ENCODE results near the gene CCZ1. TPM values are rescaled to one million over a fixed set of nuclear protein-coding genes. Genes with fewer than 3 reads are reported as not detected.
"Not testable (repeated sequence)": the region's sequence is repeated elsewhere in the genome, so short reads cannot be mapped to it uniquely, and the experiment has no call there.

Gene CCZ1
- total RNA-seq, 1 experiment from 2014 or later = 135 TPM

- not testable (repeated sequence) for H3K27me3 ChIP-seq (replicated peaks; ENCODE audit: insufficient read depth, low read depth, low read length, poor library complexity)
Observed at GRCh38 chr7:5934945-5935450, 36.5 kb downstream of the CCZ1 start.

GRCh38 chr7:5963205-5963604 is 64.7 kb downstream of the CCZ1 start:
- BruUV-seq (replicated peaks); DNase-seq (ENCODE audit: low spot score); intact Hi-C loops (cut with micrococcal nuclease; ENCODE audit: unreplicated experiment); H3K27ac ChIP-seq (ENCODE audit: low read depth, low read length, poor library complexity, severe bottlenecking); H3K4me3 ChIP-seq (ENCODE audit: low read depth, low read length, poor library complexity, severe bottlenecking); CTCF ChIA-PET; H3K9me3 ChIP-seq (ENCODE audit: low read depth, low read length, poor library complexity, severe bottlenecking); H3K27me3 ChIP-seq (replicated peaks; ENCODE audit: insufficient read depth, low read depth, low read length, poor library complexity); POLR2A ChIA-PET (ENCODE audit: low non-redundant PET); H3K36me3 ChIP-seq (ENCODE audit: insufficient read depth, low read length, poor library complexity, severe bottlenecking); H3K4me1 ChIP-seq (ENCODE audit: insufficient read depth, low read length, poor library complexity, severe bottlenecking): not testable (repeated sequence)

More at GRCh38 chr7:5934945-5935450, 36.5 kb downstream of the CCZ1 start:
- H3K4me1 ChIP-seq (ENCODE audit: insufficient read depth, low read length, poor library complexity, severe bottlenecking); H3K4me3 ChIP-seq (ENCODE audit: low read depth, low read length, poor library complexity, severe bottlenecking); intact Hi-C loops (cut with micrococcal nuclease; ENCODE audit: unreplicated experiment); H3K36me3 ChIP-seq (ENCODE audit: insufficient read depth, low read length, poor library complexity, severe bottlenecking); CTCF ChIA-PET; H3K9me3 ChIP-seq (ENCODE audit: low read depth, low read length, poor library complexity, severe bottlenecking); POLR2A ChIA-PET (ENCODE audit: low non-redundant PET); BruUV-seq (replicated peaks); DNase-seq (ENCODE audit: low spot score); H3K27ac ChIP-seq (ENCODE audit: low read depth, low read length, poor library complexity, severe bottlenecking): not testable (repeated sequence)

DNA sequence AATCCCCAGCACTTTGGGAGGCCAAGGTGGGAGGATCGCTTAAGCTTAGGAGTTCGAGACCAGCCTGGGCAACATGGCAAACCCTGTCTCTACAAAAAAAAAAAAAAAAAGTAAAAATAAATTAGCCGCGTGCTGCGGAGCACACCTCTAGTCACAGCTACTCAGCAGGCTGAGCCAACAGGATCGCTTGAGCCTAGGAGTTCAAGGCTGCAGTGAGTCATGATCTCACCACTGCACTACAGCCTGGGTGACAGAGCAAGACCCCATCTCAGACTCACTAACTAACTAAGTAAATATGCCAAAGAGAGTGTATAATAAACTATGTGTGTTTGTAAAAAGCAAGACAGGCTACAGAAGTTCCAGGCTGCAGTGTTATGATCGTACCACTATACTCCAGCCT is 65.3 kb downstream of the CCZ1 start:
- CTCF ChIA-PET; H3K36me3 ChIP-seq (ENCODE audit: insufficient read depth, low read length, poor library complexity, severe bottlenecking); H3K4me1 ChIP-seq (ENCODE audit: insufficient read depth, low read length, poor library complexity, severe bottlenecking); H3K27me3 ChIP-seq (replicated peaks; ENCODE audit: insufficient read depth, low read depth, low read length, poor library complexity); intact Hi-C loops (cut with micrococcal nuclease; ENCODE audit: unreplicated experiment); BruUV-seq (replicated peaks); POLR2A ChIA-PET (ENCODE audit: low non-redundant PET); H3K4me3 ChIP-seq (ENCODE audit: low read depth, low read length, poor library complexity, severe bottlenecking); H3K9me3 ChIP-seq (ENCODE audit: low read depth, low read length, poor library complexity, severe bottlenecking); H3K27ac ChIP-seq (ENCODE audit: low read depth, low read length, poor library complexity, severe bottlenecking); DNase-seq (ENCODE audit: low spot score): not testable (repeated sequence)

- H3K36me3 ChIP-seq (ENCODE audit: insufficient read depth, low read length, poor library complexity, severe bottlenecking); H3K4me3 ChIP-seq (ENCODE audit: low read depth, low read length, poor library complexity, severe bottlenecking); H3K9me3 ChIP-seq (ENCODE audit: low read depth, low read length, poor library complexity, severe bottlenecking); DNase-seq (ENCODE audit: low spot score); H3K27ac ChIP-seq (ENCODE audit: low read depth, low read length, poor library complexity, severe bottlenecking); H3K27me3 ChIP-seq (replicated peaks; ENCODE audit: insufficient read depth, low read depth, low read length, poor library complexity); POLR2A ChIA-PET (ENCODE audit: low non-redundant PET); BruUV-seq (replicated peaks); H3K4me1 ChIP-seq (ENCODE audit: insufficient read depth, low read length, poor library complexity, severe bottlenecking); CTCF ChIA-PET; intact Hi-C loops (cut with micrococcal nuclease; ENCODE audit: unreplicated experiment): not testable (repeated sequence)
Observed at GRCh38 chr7:5970347-5970911, 71.9 kb downstream of the CCZ1 start, which contains the start of gene RSPH10B. Gene RSPH10B, minus strand, starts transcription at chr7:5970689. Its CDS starts 3,573 bp downstream, at chr7:5967116.

- H3K27ac ChIP-seq (ENCODE audit: low read depth, low read length, poor library complexity, severe bottlenecking); BruUV-seq (replicated peaks); H3K9me3 ChIP-seq (ENCODE audit: low read depth, low read length, poor library complexity, severe bottlenecking); H3K27me3 ChIP-seq (replicated peaks; ENCODE audit: insufficient read depth, low read depth, low read length, poor library complexity); DNase-seq (ENCODE audit: low spot score); H3K4me1 ChIP-seq (ENCODE audit: insufficient read depth, low read length, poor library complexity, severe bottlenecking); POLR2A ChIA-PET (ENCODE audit: low non-redundant PET); H3K4me3 ChIP-seq (ENCODE audit: low read depth, low read length, poor library complexity, severe bottlenecking); intact Hi-C loops (cut with micrococcal nuclease; ENCODE audit: unreplicated experiment); H3K36me3 ChIP-seq (ENCODE audit: insufficient read depth, low read length, poor library complexity, severe bottlenecking); CTCF ChIA-PET: not testable (repeated sequence)
Observed at GRCh38 chr7:5973580-5973979, 75.0 kb downstream of the CCZ1 start.

Other genes starting within 250 kb of the CCZ1 start
- gene RNF216, start 117.1 kb upstream of the CCZ1 start, total RNA-seq (2021) = 50.6 and 51.2 TPM in 2 replicates
- gene OCM, start 17.9 kb upstream of the CCZ1 start, total RNA-seq (2021) = not detected in 2 replicates
- gene RSPH10B, start 72.0 kb downstream of the CCZ1 start, total RNA-seq (2021) = 0.41 and 1.0 TPM in 2 replicates
- 14.6 and 16.8 TPM in 2 replicates for gene PMS2, start 110.3 kb downstream of the CCZ1 start, total RNA-seq (2021)
- gene AIMP2, start 110.5 kb downstream of the CCZ1 start, total RNA-seq (2021) = 87.4 and 90.1 TPM in 2 replicates
- 0.98 and 1.1 TPM in 2 replicates for gene ANKRD61, start 132.6 kb downstream of the CCZ1 start, total RNA-seq (2021)
- 118 and 119 TPM in 2 replicates for gene EIF2AK1, start 160.4 kb downstream of the CCZ1 start, total RNA-seq (2021)
- gene USP42, start 206.2 kb downstream of the CCZ1 start, total RNA-seq (2021) = 19.7 and 20.6 TPM in 2 replicates